HG03196 (cell line): ENCODE results near the gene SCD5.

Experiments used
- ATAC-seq: cut with Tn5 transposase; IDR thresholded peaks from one replicate; pipeline ENCODE4 v1.9.1; 2021; ENCODE audit not compliant: unreplicated experiment

SCD5 gene

GRCh38 chr4:82774711-82775171, 23.9 kb downstream of the SCD5 start:
- ATAC-seq, result no peak

- ATAC-seq, result no peak
Observed at GRCh38 chr4:82773057-82773456, 25.5 kb downstream of the SCD5 start.

GRCh38 chr4:82770607-82771006, 28.0 kb downstream of the SCD5 start:
- no peak for ATAC-seq

GRCh38 chr4:82765134-82765533, 33.5 kb downstream of the SCD5 start:
- ATAC-seq, result no peak

GRCh38 chr4:82761229-82761628, 37.4 kb downstream of the SCD5 start:
- ATAC-seq, result no peak

GRCh38 chr4:82758701-82759685, 39.6 kb downstream of the SCD5 start:
- ATAC-seq, result no peak

GRCh38 chr4:82756061-82756460, 42.5 kb downstream of the SCD5 start:
- no peak for ATAC-seq

- no peak for ATAC-seq
Observed at GRCh38 chr4:82755650-82756049, 42.9 kb downstream of the SCD5 start.

GRCh38 chr4:82754513-82755165, 44.0 kb downstream of the SCD5 start:
- ATAC-seq, result no peak

GRCh38 chr4:82753725-82754410, 44.7 kb downstream of the SCD5 start:
- no peak for ATAC-seq

- no peak for ATAC-seq
Observed at GRCh38 chr4:82753238-82753637, 45.4 kb downstream of the SCD5 start.

GRCh38 chr4:82748810-82749470, 49.7 kb downstream of the SCD5 start:
- no peak for ATAC-seq

- ATAC-seq, result no peak
Observed at GRCh38 chr4:82747686-82748575, 50.7 kb downstream of the SCD5 start.

- no peak for ATAC-seq
Observed at GRCh38 chr4:82746705-82747574, 51.7 kb downstream of the SCD5 start.

GRCh38 chr4:82745173-82745842, 53.3 kb downstream of the SCD5 start:
- ATAC-seq, result no peak

- no peak for ATAC-seq
Observed at GRCh38 chr4:82744284-82744968, 54.2 kb downstream of the SCD5 start.

GRCh38 chr4:82741188-82741587, 57.4 kb downstream of the SCD5 start:
- ATAC-seq, result no peak
